GM21529 (cell line): ENCODE measurements around the gene ADAMTS14.
A peak's percentile ranks its signal among the peaks of the same experiment; 100 is the strongest.
"Not testable (repeated sequence)": the region's sequence is repeated elsewhere in the genome, so short reads cannot be mapped to it uniquely, and the experiment has no call there.

Experiments used
- ATAC-seq: cut with Tn5 transposase; IDR thresholded peaks from one replicate; pipeline ENCODE4 v1.9.1; 2021; ENCODE audit not compliant: unreplicated experiment

ADAMTS14 gene

GRCh38 chr10:70672165-70673042, at the start of gene ADAMTS14:
Gene ADAMTS14 (plus strand): TSS chr10:70672506. CDS start chr10:70672803, 297 bp downstream.
- no peak for ATAC-seq

DNA sequence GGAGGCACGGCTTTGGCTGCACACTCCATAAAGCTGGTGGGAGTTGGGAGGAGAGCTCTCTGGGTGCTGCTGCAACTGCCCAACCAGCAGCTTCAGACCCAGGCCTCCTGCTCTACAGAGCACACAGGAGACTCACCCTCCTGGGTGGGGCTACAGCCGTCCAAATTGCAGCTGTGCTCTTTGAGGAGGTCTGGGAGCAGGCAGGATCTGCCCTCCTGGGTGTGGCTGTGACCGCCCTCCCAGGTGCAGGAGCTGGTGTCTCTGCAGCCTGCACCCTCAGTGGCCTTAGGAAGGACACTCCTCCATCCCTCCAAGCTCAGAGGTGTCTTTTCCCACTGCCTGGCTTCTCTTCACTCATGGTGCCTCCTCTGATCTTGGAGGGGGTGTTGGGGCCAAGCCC, 49.8 kb upstream of the ADAMTS14 start:
- ATAC-seq = no peak

GRCh38 chr10:70622981-70623844, 49.1 kb upstream of the ADAMTS14 start:
- no peak for ATAC-seq

DNA sequence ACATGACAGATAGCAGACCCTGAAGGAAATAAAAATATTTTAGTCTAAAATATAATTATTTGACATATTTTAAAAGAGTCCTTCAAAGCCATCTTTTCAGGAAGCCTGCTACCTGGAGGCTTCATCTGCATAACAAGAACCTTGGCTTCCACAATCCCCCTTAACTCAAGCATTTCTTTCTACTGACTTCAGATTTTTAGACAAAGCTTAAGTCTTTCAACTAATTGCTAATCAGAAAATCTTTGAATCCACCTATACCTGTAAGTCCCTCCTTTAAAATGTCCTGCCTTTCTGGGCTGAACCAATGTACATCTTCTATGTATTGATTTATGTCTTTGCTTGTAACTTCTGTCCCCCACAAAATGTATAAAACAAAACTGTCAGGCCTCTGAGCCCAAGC, 46.2 kb upstream of the ADAMTS14 start:
- no peak for ATAC-seq

DNA sequence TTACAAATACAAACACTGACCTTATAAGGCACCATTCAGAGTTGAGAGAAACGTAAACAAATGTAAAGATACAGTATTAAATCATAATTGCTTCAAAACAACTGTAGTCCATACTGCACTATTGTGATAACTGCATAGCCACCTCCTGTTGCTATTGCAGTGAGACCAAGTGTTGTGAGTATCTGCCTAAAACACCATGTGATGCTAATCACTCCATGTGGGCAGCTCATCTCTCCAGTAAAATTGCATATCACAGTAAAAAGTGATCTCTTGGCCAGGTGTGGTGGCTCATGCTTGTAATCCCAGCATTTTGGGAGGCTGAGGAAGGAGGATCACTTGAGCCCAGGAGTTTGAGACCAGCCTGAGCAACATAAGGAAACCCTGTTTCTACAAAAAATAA, 43.0 kb upstream of the ADAMTS14 start:
- no peak for ATAC-seq

DNA sequence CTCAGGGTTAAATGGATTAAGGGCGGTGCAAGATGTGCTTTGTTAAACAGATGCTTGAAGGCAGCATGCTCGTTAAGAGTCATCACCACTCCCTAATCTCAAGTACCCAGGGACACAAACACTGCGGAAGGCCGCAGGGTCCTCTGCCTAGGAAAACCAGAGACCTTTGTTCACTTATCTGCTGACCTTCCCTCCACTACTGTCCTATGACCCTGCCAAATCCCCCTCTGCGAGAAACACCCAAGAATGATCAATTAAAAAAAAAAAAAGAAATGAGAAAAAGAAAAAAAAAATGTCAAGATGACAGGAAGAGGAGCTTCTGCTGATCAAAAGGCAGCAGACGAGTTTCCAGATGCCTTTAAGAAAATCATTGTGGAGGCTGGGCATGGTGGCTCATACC, 40.6 kb upstream of the ADAMTS14 start:
- ATAC-seq = not testable (repeated sequence)

DNA sequence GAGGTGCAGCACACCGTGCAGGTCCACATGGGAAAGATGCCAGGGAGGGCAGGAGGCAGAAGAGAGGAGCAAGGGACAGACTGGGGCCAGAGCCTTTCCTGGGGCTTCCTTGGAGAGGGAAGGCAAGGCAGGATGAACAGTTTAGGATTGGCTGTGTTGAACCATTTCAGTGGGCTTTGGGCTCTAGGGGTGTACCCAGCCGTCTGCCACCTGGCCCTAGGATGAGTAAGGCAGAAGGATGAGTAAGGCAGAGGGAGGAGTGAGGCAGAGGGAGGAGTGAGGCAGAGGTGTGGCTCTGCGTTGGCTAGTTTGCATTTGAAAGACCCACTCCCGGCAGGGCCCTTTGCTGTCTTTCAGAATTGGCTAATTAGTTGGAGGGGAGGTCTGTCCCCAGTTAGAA, 38.3 kb upstream of the ADAMTS14 start:
- no peak for ATAC-seq

GRCh38 chr10:70634515-70634914, 37.8 kb upstream of the ADAMTS14 start:
- ATAC-seq = not testable (repeated sequence)

GRCh38 chr10:70639640-70640383, 32.5 kb upstream of the ADAMTS14 start:
- ATAC-seq = not testable (repeated sequence)

DNA sequence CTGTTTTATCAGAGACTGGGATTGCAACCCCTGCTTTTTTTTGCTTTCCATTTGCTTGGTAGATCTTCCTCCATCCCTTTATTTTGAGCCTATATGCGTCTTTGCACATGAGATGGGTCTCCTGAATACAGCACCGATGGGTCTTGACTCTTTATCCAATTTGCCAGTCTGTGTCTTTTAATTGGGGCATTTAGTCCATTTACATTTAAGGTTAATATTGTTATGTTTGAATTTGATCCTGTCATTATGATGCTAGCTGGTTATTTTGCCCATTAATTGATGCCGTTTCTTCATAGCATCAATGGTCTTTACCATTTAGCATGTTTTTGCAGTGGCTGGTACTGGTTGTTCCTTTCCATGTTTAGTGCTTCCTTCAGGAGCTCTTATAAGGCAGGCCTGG, 29.0 kb upstream of the ADAMTS14 start:
- not testable (repeated sequence) for ATAC-seq

- not testable (repeated sequence) for ATAC-seq
Observed at GRCh38 chr10:70644959-70645358, 27.3 kb upstream of the ADAMTS14 start.

- ATAC-seq = no peak
Observed at GRCh38 chr10:70647086-70647485, 25.2 kb upstream of the ADAMTS14 start.

DNA sequence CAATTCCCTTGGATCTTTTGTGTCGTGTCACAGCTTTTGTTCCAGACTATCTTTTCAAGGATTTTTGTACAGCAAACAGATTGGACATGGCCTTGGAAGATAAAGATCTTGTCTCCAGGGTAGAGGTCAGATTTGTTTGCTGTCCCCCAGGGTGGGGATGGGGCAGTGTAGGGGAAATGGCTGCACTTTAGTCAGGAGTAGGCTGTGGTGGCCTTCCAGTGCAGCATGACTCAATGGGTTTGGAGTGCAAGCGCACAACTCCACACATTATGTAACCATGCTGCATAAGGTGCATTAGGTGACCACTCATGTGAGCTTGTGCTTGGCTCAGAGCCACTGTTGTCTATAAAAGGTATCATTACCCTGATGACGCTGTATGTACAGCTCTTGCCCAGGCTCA, 23.9 kb upstream of the ADAMTS14 start:
- ATAC-seq = no peak

- no peak for ATAC-seq
Observed at GRCh38 chr10:70649526-70649925, 22.8 kb upstream of the ADAMTS14 start.

DNA sequence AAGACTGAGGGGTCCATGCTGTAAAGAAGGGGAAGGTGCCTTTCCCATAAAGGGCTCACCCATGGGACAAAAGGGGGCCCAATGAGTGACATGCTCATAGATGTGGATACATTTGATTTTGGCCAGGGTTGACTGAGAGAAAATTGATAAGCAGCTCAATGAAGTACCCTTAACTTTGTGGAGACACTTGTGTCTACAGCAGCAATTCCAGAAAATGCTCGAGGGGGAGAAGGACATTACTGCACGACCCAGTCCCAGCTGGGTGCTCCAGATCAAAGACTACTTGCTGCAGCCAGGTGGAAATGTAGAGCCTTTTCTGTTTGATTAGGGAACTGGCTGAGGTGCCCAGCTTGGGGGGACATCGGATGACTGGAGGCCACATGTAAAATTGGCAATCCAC, 22.2 kb upstream of the ADAMTS14 start:
- ATAC-seq = no peak

GRCh38 chr10:70650718-70651117, 21.6 kb upstream of the ADAMTS14 start:
- no peak for ATAC-seq

DNA sequence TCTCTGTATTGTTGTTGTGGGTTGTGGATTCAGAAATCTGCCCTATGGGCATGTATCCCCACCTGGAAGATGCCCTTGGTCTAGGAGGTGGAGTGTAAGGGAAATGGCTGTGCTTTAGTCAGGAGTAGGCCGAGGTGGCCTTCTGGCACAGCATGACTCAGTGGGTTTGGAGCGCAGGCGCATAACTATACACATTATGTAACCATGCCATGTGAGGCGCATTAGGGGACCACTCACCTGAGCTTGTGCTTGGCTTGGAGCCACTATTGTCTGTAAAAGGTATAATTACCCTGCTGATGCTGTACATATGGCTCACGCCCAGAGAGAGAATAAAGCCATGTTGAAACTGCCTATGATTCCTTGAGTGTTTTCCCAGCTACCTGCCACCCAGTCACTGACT, 20.6 kb upstream of the ADAMTS14 start:
- ATAC-seq = no peak

DNA sequence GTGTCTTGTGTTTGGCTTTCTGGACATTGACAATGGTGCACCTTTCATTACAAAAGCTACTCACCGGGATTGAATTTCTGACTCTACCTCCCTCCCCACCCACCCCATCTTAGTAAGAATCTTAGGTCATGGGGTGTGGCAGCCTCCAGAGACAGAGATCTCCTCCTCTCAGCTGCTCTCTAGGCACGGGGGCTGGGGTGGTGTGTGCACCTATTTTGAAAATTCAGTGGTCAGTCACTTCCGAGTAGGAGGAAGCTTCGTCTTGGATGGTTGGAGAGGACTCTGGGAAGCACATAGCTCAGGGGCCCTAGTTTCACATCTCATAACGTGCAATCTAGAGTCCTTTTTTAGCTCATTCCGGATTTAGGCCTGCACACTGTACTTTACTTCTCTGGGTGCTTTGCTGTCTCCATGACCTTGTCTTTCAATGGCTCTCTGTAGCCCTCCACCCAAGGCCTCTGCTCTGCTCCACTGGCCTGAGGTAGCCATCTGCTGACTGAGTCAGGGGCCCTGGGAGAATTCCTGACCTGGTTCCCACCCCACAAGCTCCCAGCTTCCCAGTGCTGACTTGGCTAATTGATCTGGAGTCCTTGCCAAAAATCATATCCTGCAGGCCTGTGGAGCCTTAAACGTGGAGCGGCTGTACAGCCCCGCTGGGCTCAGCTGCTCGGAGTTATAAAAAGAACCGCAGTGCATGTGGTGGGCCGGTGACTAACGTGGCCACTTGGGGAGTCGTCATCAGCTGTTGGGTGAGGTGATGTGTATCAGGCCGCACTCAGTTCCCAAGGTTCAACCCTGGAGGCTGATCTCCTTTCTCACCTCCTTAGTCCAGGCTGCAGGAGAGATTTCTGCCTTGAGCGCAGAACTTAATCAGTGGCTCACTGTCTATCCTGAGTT, 19.3 kb upstream of the ADAMTS14 start:
- no peak for ATAC-seq

GRCh38 chr10:70655316-70655715, 17.0 kb upstream of the ADAMTS14 start:
- no peak for ATAC-seq

- ATAC-seq = peak; percentile 96
Observed at GRCh38 chr10:70656489-70656888, 15.8 kb upstream of the ADAMTS14 start.
